CD4-positive, alpha-beta T cell treated with Interferon gamma for 1 hour (primary cell): ENCODE results near the gene FRMD1.

ENCODE experiments used
- DNase-seq: peaks from one replicate; pipeline ENCODE4 v3.0.0-alpha.2; 2020

The FRMD1 gene

DNA sequence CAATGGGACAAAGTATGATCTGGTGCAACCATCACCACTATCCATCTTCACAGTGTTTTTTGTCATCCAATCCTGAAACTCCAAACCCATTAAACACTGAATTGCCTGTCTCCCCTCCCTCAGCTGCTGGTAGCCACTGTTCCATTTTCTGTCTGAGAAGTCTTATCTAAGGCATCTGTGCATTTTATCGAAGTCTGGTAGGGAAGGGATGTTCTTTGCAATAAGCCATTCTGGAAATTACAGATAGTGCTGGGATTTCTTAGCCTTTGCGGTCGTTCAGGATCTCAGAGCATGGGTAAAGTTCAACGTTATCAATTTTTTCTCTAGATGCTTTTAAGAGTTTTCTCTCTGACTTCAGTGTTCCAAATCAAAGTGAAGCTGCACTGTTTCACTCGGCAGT lies 57.4 kb downstream of the FRMD1 start:
- no peak for DNase-seq

DNA sequence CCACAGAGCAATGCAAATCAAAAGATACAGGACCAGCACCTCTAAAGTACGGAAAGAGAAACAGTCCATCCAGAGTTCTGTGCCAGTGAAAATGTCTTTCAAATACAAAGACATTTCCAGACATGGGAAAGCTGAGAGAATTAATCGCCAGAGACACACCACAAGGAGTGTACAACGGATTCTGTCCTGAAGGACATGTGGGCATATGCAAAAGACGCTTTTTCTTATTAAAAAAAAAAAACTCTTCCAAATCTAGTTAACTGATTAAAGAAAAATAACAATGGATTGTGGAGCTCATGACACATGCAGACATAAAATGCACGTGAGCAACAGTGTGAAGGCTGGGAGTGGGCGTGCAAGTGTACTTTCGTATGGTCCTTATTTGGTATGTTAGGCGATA lies 58.8 kb downstream of the FRMD1 start:
- no peak for DNase-seq

DNA sequence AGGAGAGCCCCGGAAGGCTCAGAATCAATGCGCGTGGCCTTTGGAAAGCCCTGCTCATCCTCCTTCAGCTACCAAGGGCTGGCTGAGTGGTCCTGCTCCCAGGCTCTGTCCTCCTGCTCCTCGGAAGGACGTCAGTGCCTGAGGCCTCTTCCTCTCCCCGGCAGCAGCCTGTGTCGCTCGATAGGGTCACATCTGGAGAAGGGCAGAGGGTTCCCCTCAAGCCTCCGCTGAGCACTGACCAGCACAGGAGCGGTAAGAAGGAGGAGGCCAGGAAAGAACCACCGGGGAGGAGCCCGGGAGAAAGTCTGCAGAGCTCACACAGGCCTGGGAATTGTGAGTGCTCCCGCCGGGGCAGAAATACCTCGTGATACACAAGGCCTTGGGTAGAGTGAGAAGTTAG lies 60.3 kb downstream of the FRMD1 start:
- DNase-seq: no peak

DNA sequence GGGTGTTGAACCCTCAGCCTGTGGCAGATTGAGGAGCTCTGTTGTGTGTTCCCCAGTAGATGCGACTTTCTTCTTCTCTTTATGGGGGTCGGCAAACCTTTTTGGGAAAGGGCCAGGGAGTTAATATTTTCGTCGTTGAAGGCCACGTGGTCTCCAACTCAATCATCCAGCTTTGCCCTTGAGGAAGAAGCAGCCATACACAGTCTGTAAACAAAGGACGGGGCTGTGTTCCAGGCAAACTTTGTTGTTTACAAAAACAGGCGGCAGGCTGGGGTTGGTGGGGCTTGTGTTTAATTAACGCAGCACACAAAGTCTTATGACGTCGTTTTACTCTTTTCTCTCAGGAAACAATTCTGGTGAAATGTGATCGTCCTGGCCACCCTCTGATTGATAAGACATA lies 61.4 kb downstream of the FRMD1 start:
- DNase-seq: no peak

DNA sequence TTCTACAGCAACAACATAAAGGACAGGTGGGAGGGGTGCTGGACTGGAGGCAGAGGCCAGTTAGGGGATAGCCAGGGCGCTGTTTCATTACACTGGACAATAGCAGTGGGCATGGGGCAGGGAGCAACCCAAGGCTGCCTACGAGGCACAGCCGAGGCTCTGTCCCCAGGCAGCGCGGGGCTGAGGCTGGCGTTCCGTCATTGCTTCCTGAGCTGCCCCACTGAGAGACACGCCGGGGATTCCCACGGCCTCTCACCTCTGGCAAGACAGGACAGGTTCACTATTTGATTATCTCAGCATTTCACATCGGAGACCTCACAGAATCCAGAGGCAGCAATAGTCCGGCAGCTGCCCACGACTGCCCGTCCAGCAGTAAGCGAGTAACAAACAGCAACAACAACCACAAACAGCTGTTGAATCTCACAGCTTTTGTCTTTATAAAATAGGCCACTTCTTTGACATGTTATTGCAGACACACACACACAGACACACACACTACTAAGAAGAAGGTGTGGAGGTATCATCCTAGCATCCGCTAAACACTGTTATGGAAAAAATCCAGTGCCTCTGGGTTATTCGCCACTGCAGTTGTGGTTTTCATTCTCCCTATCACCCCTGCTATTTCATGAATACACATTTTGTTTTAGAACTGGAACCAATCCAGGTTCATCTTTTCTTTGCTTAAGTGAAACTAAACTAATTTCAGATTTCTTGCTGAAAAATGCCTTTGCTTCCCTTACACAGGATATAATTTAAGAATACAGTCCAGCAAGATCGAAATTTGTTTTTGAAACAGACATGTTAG lies 62.1 kb downstream of the FRMD1 start:
- no peak for DNase-seq

DNA sequence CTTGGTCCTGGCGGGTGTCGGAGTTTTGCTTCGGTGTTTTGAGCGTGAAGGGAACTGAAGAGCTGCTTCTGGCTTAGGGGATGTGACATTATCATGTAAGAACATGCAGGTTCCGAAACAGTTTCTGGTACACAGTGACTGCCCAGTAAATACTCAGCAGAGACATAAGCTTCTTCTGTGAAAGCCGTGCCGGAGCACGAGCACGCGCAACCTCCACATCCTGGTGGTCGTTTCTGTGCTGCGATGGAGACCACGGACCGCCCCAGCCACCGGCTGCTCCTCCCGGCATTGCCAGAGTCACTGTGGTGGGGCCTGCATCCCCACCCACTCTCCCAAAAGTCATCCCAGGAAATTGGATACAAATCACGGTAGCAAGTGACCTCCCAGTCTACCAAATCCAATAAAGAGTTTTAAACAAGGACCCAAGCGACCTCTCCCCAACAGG lies 62.8 kb downstream of the FRMD1 start:
- no peak for DNase-seq

DNA sequence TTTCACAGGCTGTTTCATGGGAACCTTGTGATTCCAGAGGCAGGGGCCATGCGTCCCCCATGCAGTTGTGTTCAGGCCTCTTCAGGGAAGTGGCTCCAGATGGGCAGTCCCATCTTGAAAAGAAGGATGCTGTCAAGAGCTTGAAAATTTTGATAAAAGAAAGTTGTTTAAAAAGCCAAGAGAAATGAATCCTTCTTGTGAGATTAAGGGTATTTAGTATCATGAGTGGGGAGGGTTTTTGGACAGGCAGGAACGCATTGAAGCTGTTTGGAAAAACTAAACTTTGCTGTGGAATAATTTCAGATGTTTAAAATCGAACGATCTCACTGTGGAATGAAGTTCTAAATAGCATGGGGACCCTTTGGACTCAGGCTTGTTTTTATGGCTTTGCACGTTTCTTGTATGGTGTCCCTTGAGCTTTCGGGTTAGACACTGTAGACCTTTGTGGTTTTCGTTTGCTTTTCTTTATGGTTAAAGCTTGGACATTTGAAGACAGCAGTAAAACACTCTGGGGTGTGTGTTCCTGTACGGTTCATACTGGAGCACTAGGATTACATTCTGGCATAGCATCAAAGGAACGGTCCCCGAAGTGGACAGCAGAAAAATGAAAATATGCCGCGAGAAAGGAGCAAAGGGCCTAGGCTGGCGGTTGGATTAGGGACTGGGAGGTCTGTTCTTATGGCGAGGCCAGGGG lies 63.4 kb downstream of the FRMD1 start:
- no peak for DNase-seq

DNA sequence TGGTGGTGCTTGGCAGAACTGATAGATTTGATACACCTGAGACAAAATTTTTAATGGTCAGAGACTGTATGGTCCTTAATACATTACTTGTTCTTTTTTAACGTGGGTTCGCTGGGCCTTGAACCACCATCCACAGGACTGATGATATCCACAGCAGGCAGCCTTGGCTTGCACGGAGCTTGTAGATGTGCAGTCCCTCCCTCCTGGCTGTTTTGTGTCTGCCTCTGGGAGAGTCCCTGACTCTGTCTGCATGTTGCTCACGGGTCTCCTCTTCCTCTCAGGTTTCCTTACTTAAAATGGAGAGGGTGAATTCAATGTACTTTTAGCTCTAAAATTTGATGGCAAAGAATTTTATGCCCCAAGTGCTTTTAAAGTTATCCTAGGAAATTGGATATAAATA lies 64.0 kb downstream of the FRMD1 start:
- no peak for DNase-seq

DNA sequence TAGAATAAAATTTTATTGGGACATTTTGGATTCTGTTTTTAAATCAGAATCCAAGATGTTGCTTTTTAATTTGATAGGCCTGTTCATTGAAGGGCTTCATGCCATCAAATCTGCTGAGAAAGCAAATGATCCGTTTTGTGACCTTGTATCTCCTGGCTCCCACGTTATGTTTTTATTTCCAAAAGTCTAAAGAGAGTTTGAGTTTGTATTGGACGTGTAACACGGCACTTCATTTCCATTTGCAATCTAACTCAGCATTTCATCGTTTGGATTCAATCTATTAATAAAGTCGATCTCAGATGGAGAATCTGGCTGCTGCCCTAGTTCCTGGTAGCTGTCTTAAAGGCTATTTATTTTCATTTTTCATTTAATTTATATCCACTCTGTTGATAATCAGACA lies 64.6 kb downstream of the FRMD1 start:
- no peak for DNase-seq

DNA sequence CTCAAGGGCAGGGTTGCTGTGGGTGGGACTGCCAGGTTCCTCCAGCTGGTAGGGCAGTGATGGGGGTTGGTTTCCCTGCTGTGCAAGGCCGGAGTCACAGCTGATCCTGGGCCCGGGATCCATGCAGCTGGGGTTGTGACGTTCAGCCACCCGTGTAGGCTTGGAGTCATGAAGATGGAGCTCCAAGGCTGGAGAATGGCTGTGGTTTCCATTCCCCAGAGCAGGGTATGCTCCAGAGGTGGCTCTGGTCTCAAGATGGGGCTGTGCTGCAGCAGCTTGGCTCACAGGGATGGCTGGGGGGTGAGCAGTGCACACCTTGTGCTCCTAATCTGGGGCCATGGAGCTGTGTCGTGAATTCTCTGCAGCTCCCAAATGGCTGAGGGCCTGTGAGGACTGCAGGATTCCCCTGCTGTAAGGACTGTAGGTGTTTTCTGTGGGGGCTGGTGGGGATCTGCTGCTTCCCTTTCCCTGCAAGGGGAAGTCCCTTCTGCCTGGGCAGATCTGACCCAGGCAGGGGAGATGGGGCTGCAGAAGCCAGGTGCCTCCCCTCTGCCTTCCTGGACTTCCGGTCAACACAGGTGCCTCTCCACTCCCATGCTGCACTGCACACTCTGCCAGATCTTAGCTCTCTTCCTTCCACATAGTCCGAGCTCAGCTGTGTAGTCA lies 65.6 kb downstream of the FRMD1 start:
- no peak for DNase-seq

DNA sequence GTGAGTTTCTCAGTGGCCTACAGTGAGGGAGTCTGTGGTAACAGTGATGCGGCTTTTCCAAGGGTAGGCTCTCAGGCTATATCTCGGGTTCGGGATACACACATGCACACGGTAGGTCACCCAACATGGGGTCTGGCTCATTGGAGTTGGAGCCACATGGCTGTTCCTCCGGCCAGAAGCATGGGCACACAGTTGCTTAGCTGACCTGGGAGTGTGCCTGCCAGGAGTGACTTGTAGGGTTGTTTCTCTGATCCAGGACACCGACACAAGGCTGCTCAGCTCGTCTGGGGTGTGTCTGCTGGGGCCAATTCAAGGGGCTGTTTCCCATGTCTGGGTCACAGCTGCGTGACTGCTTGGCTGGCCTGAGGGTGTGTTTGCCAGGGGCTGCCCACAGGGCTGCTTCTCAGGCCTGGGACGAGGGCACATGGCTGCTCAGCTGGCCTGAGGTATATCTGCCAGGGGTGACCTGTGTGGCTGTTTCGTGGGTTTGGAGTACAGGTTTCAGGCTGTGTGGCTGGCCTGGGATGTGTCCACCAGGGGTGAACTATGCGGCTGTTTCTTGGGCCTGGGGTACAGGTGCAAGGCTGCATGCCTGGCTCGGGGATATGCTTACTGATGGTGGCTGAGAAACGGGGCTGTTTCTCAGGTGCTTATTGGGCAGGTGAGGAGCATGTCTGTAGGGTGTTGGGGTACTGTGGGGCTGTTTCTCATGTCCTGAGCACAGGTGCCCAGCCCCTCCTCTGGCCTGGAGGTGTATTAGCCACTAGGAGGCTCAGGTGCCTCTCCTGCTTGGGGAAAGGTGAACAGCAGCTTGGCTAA lies 66.4 kb downstream of the FRMD1 start:
- no peak for DNase-seq

DNA sequence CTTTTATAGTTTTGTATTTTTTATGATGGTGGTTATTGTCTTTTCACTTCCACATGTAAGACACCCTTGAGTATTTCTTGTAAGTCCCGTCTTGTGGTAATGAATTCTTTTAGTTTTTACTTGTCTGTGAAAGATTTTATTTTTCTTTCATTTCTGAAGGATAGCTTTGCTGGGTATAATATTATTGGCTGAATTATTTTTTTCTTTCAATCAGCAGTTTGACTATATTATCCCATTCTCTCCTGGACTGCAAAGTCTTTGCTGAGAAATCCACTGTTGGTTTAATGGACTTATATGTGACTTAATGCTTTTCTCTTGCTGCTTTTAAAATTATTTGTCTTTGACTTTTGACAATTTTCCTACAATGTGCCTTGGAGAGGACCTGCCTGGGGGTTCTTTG lies 67.7 kb downstream of the FRMD1 start:
- DNase-seq: no peak

DNA sequence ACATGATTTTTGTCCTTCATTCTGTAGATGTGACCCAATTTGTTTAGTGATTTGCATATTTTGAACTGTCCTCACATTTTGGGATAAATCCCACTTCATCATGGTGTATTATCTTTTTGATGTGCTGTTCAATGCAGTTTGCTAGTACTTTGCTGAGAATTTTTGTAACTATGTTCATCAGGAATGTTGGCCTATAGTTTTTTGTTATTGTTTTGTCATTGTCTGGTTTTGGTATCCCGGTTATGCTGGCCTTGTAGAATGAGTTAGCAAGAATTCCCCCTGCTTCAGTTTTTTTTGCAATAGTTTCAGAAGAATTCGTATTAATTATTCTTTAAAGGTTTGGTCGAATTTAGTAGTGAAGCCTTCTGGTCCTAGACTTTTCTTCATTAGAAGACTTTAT lies 69.7 kb downstream of the FRMD1 start:
- DNase-seq: no peak

DNA sequence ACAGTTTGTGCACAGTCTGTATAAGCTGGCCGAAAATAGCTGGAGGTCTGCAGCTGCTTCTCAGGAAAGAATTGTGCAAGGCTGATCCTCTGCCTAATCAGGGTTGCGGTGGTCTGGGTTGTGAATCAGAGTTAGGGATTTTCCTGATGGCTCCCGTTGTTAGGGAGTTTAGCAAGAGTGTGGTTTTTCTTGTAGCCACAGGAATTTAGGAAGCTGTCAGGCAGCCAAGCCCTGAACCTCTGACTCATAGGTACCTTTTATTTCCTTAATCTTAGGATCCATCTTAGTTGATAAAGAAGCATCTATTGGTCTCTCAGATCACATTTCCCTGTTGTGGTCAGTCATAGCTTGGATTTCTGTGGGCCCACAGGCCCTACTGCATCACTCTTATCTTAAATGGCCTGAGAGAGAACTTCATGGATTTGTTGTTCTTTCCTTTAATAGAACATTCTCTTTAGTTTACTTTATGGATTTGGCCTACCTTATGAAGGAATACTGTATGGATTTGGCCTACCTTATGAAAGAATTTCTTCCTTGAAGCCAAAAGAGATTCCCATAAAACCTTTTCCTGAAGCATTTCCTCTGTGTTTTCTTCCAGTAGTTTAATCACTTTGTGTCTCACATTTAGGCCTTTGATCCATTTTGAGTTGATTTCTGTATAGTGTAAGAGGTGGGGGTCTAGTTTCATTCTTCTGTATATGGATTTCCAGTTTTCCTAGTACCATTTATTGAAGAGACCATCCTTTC lies 71.2 kb downstream of the FRMD1 start:
- no peak for DNase-seq

DNA sequence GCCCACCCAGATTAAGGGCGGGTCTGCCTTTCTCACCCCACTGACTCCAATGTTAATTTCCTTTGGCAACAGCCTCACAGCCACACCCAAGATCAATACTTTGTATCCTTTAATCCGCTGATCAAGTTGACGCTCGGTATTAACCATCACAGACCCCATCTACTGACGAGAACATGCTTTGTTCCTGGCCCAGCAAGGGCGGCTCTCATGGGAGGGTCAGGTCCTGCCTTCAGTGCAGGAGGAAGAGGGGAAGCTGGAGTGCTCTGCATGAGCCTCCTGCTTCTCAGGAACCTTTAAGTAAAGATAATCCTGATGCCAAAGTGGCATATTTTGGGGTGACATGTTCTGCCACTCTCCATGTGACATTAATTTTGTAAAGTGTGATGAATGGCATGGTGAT lies 73.2 kb downstream of the FRMD1 start:
- DNase-seq: no peak

DNA sequence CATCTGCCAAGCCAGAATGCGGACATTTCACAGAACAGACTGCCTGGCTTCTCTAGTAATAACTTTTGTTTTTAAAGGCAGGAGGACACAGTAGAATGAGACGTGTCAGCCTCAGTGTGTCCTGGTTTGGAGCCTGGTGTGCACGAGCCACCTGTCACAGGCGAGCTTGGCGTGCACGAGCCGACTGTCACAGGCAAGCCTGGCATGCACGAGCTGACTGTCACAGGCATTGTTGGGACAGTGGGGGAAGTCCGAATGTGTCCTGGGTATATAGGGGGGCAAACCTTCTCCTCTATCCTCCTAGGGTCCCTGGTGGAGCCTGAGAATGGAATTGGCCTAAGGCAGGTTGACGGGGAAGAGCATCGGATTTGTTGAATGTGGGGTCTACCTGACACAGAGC lies 74.1 kb downstream of the FRMD1 start:
- DNase-seq: no peak

DNA sequence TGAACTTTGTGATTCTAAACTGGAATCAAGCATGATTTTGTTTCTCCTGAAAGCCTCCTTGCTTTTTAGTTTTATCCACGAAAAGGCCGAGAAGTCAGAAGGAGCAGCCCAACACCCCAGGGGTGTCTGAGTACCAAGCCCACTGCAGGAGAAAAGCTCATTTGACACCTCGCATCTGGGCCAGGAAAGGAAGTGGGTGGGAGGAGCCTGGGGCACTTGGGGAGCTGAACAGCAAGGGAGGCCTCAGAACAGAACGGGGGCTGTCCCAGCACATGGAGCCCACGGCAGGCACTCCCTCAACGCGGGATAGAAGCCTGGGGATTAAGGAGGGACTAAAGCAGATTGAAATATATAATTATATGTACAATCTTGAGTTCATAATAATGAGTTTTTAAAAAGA lies 75.0 kb downstream of the FRMD1 start:
- DNase-seq: no peak
